A549 (cell line): ENCODE data around the gene NAPA.

Experiments used
- CEBPB ChIP-seq, 2 experiments: fragments of >200 bp in 1 of 2; sonication (Bioruptor Twin) in 1 of 2; formaldehyde crosslinking in 1 of 2; IDR thresholded peaks; 2 replicates each; pipeline ENCODE4 v1.6.1; 2012 to 2016
- CTCF ChIP-seq: fragments of >200 bp; sonication (Bioruptor Twin); formaldehyde crosslinking; IDR thresholded peaks from 3 replicates; pipeline ENCODE4 v1.5.1; 2016
- ELK1 ChIP-seq: fragments of 150-350 bp; IDR thresholded peaks from 2 replicates; pipeline ENCODE4 v1.6.1; 2014; ENCODE audit warnings: low read depth, mild to moderate bottlenecking, low read length
- MYC ChIP-seq: IDR thresholded peaks from 2 replicates; pipeline ENCODE4 v1.6.1; 2012; ENCODE audit warnings: mild to moderate bottlenecking, inconsistent platforms, low read length, improper control_type of control experiment, borderline replicate concordance
- POLR2AphosphoS2 ChIP-seq: conservative IDR thresholded peaks from 2 replicates; pipeline ENCODE4 v1.6.1; 2012; ENCODE audit warnings: low read length, improper control_type of control experiment, inconsistent platforms
- REST ChIP-seq: fragments of 200-600 bp; sonication (generic); IDR thresholded peaks from 2 replicates; pipeline ENCODE4 v1.6.1; 2016; ENCODE audit warnings: antibody characterized with exemption, mild to moderate bottlenecking, moderate library complexity
- RNF2 ChIP-seq: fragments of 200-600 bp; sonication (generic); IDR thresholded peaks from 2 replicates; pipeline ENCODE4 v1.6.1; 2016; ENCODE audit warnings: low read depth, mild to moderate bottlenecking, antibody characterized with exemption, moderate library complexity, borderline replicate concordance
- SMC3 ChIP-seq: fragments of >200 bp; sonication (Bioruptor Twin); formaldehyde crosslinking; IDR thresholded peaks from 3 replicates; pipeline ENCODE4 v1.6.1; 2018; ENCODE audit warnings: inconsistent platforms

GRCh38 chr19:47497821-47498520 lies 16.9 kb downstream of the NAPA start:
- no peak for TF ChIP-seq RNF2
- no peak for TF ChIP-seq MYC
- TF ChIP-seq POLR2AphosphoS2: no peak
- no peak for TF ChIP-seq ELK1
- no peak for TF ChIP-seq CTCF
- TF ChIP-seq CEBPB (IDR thresholded peaks at IDR 0.05): no peak
- no peak for TF ChIP-seq SMC3
- no peak for TF ChIP-seq REST
